Esophagus squamous epithelium (tissue), 5 donors: ENCODE measurements around the gene RHBDD1. TPM values are rescaled to one million over a fixed set of nuclear protein-coding genes. Genes with fewer than 3 reads are reported as not detected.

ENCODE experiments used
- DNase-seq: peaks from one replicate; lab custom pipeline; 2025; lab: John Stamatoyannopoulos, UW
- H3K27ac ChIP-seq, 4 donors: fragments of 200-600 bp; sonication (generic); one replicate each; pipeline ENCODE4 v1.5.1; 2016 to 2019; ENCODE audit warnings: mild to moderate bottlenecking in 1 of 4
- H3K27me3 ChIP-seq, 4 donors: fragments of 200-600 bp; sonication (generic); 1 replicate in 3 of 4; 2 replicates in 1 of 4; pipeline versions ENCODE4 v1.5.1 to v1.6.0; 2017 to 2021; ENCODE audit warnings: antibody characterized with exemption in 1 of 4
- H3K36me3 ChIP-seq, 3 donors: fragments of 200-600 bp; sonication (generic); one replicate each; pipeline ENCODE4 v1.5.1; 2016 to 2019
- H3K4me1 ChIP-seq, 3 donors: fragments of 200-600 bp; sonication (generic); one replicate each; pipeline ENCODE4 v1.5.1; 2017 to 2019
- H3K4me3 ChIP-seq, 4 donors: fragments of 200-600 bp; sonication (generic); 1 replicate in 3 of 4; 2 replicates in 1 of 4; pipeline ENCODE4 v1.5.1; 2016 to 2019; ENCODE audit warnings: mild to moderate bottlenecking in 2 of 4, moderate library complexity in 1 of 4
- H3K9me3 ChIP-seq, 3 donors: fragments of 200-600 bp; sonication (generic); one replicate each; pipeline ENCODE4 v1.5.1; 2016 to 2019
- POLR2A ChIP-seq, 4 donors: fragments of 450-650 bp; IDR thresholded peaks; one replicate each; pipeline ENCODE4 v1.6.1; 2017; ENCODE audit warnings: antibody characterized with exemption in 4 of 4, mild to moderate bottlenecking in 4 of 4, moderate library complexity in 3 of 4
- WGBS, 2 donors: methylation state at CpG; one replicate each; pipeline ENCODE4 v1.1.5; 2018; 5-methylcytosine and 5-hydroxymethylcytosine counted together
- intact Hi-C: fragments of 100-400 bp; cut with DNase I; formaldehyde crosslinking; loops from one replicate; pipeline ENCODE4 v1.15.0; 2022
- total RNA-seq, 4 donors: library from RNA; depleted of rRNA; stranded (reverse); fragments of >200 nt; gene quantifications; one replicate each; pipeline ENCODE4 v1.1.0, GENCODE V29; 2016
- TF ChIP-seq, protein P1 (sequence below), 6 experiments: fragments of 450-650 bp in 4 of 6; fragments of 200-600 bp in 2 of 6; sonication (generic) in 2 of 6; IDR thresholded peaks; one replicate each; pipeline ENCODE4 v1.5.1; 2016 to 2019; ENCODE audit warnings: antibody characterized with exemption in 6 of 6, mild to moderate bottlenecking in 4 of 6, moderate library complexity in 4 of 6
- donor health status: DM: yes; HTN: yes; CAD: no.

The RHBDD1 gene
- total RNA-seq, 4 donors from 2014 or later, result 6.8 to 14.4 (median 10.3) TPM

DNA sequence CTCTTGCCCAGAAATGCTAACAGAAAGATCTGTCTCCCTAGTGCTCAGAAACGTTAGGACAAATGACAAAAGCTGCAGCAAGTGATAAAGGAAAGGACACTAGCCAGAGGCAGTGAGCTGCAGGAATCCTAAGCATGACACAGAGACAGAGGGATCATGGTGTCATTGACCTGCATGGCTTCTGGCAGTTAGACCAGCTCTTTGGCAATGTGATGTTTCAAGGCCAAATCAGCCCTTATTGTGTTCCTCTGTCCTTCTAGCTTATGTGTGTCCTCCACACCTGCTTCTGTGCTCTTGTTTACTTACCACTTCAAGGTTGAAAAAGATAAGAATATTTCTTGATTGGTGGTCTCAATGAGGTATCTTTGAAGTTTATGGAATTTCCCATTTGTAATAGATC lies 120.8 kb downstream of the RHBDD1 start:
- Histone ChIP-seq H3K36me3 (no peaks in the 10 kb centered on the region), H3K9me3 (no peaks in the 10 kb centered on the region), H3K27me3 (no peaks in the 10 kb centered on the region), H3K27ac (no peak overlapping the region), H3K4me3 (no peak overlapping the region), H3K4me1 (no peaks in the 10 kb centered on the region)
- TF ChIP-seq, protein P1, sequence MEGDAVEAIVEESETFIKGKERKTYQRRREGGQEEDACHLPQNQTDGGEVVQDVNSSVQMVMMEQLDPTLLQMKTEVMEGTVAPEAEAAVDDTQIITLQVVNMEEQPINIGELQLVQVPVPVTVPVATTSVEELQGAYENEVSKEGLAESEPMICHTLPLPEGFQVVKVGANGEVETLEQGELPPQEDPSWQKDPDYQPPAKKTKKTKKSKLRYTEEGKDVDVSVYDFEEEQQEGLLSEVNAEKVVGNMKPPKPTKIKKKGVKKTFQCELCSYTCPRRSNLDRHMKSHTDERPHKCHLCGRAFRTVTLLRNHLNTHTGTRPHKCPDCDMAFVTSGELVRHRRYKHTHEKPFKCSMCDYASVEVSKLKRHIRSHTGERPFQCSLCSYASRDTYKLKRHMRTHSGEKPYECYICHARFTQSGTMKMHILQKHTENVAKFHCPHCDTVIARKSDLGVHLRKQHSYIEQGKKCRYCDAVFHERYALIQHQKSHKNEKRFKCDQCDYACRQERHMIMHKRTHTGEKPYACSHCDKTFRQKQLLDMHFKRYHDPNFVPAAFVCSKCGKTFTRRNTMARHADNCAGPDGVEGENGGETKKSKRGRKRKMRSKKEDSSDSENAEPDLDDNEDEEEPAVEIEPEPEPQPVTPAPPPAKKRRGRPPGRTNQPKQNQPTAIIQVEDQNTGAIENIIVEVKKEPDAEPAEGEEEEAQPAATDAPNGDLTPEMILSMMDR (IDR thresholded peaks at IDR 0.05), result no peak
- TF ChIP-seq POLR2A (IDR thresholded peaks at IDR 0.05), result no peak
- intact Hi-C loops, result no loop called here
- no peak for DNase-seq
- 50 to 67% methylated on average over 1 of the region's 1 CpG for WGBS, 2 donors

DNA sequence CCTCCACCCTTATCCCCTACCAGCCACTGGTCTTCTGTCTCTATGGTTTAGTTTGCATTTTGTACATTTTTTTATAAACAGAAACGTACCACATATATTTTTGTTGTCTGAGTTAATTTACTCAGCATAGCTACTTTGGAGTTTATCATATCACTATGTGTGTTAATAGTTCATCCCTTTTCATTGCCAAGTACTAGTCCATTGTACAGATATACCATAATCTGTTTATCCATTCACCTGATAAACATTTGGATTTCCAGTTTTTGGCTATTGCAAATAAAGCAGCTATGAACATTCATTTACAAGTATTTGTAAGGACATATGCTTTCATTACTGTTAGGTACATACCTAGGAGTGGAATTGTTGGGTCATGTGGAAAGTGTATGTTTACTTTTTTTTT lies 123.6 kb downstream of the RHBDD1 start:
- intact Hi-C loops, result no loop called here
- Histone ChIP-seq H3K4me3 (no peak overlapping the region), H3K36me3 (no peaks in the 10 kb centered on the region), H3K27ac (no peak overlapping the region), H3K4me1 (no peaks in the 10 kb centered on the region), H3K27me3 (no peaks in the 10 kb centered on the region), H3K9me3 (no peaks in the 10 kb centered on the region)
- WGBS, 2 donors, result 77 to 90% methylated on average over 1 of the region's 1 CpG
- no peak for TF ChIP-seq POLR2A (IDR thresholded peaks at IDR 0.05)
- TF ChIP-seq, protein P1 (IDR thresholded peaks at IDR 0.05), result no peak
- no peak for DNase-seq

DNA sequence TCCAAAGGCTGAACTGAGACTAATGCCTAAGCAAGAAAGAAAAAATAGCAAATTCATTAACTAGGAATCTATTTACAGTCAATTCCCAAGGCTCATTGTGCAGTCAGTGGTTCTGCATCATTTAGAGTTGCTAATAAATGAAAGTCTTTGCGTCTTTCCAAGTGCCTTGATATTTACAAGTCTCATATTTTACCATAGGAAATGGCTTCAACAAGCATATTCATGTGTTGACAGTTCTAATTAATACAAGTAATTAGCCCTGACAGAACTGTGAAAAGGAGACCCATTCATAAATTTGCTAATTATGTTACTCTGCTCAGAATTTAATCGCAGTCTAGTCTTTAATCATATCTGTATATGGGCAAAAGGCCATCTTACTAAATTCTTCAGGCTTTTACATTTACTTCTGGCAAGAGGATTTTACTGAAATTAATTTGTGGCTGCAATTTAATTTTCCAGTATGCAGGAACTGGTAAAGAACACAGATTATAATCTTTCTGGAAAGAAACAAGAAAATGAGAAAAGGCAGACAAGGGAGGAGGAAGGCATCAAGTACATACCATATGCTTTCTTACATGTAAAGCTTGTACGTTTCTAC lies 126.4 kb downstream of the RHBDD1 start:
- DNase-seq, result no peak
- no peaks in the 10 kb centered on the region for H3K36me3 ChIP-seq
- H3K27ac ChIP-seq, result no peak overlapping the region
- no peak overlapping the region for H3K4me3 ChIP-seq
- H3K9me3 ChIP-seq, result no peaks in the 10 kb centered on the region
- no peaks in the 10 kb centered on the region for H3K4me1 ChIP-seq
- no peak for TF ChIP-seq POLR2A (IDR thresholded peaks at IDR 0.05)
- TF ChIP-seq, protein P1 (IDR thresholded peaks at IDR 0.05), result no peak
- intact Hi-C loops, result no loop called here
- WGBS, 2 donors, result 86 to 91% methylated on average over 3 of the region's 3 CpGs
- no peaks in the 10 kb centered on the region for H3K27me3 ChIP-seq

DNA sequence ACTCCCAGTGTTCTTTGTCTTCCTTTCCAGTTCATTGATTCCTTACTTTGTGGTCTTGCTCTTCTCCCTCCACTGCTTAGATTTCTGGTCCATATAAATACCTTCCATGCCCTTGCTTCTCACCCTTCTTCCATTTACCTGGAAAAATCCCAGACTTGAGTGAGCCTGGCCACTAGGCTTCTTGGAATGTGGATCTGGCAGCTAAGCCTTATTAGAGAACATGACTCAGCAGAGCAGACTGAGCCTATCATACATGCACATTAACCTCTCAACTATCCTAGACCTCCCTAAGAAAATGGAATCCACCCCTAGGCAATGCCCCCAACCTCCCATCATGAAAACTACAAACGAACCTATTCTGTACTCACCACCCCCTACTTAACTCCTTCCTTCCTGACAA lies 127.7 kb downstream of the RHBDD1 start:
- no peaks in the 10 kb centered on the region for H3K36me3 ChIP-seq
- no peak for DNase-seq
- WGBS, 2 donors, result 18 to 26% methylated on average over 1 of the region's 1 CpG
- H3K27ac ChIP-seq, result no peak overlapping the region
- no peak overlapping the region for H3K4me3 ChIP-seq
- no peaks in the 10 kb centered on the region for H3K27me3 ChIP-seq
- no peaks in the 10 kb centered on the region for H3K9me3 ChIP-seq
- intact Hi-C loops, result no loop called here
- H3K4me1 ChIP-seq, result no peaks in the 10 kb centered on the region
- TF ChIP-seq, protein P1 (IDR thresholded peaks at IDR 0.05), result no peak
- no peak for TF ChIP-seq POLR2A (IDR thresholded peaks at IDR 0.05)

DNA sequence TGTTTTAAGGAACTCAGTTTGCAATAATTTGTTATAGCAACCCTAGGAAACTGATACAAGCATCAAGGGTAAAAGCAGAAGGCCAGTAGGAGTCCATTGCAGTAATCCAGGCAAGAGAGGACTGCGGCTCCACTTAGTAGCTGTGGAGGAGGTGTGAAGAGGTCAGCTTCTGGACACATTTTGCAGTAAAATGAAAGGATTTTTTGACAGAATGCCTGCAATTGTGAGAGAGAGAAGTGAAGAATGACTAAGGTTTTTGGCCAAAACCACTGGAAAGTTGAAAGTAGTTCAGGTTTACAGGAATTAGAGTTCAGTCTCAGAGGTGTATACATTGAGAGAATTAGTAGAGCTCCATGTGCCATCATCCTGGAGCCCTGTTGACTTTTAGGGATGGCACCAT lies 129.5 kb downstream of the RHBDD1 start:
- intact Hi-C loops, result no loop called here
- Histone ChIP-seq H3K9me3 (no peaks in the 10 kb centered on the region), H3K27ac (no peak overlapping the region), H3K4me3 (no peak overlapping the region), H3K4me1 (no peaks in the 10 kb centered on the region), H3K27me3 (no peaks in the 10 kb centered on the region), H3K36me3 (no peaks in the 10 kb centered on the region)
- TF ChIP-seq, protein P1 (IDR thresholded peaks at IDR 0.05), result no peak
- no peak for TF ChIP-seq POLR2A (IDR thresholded peaks at IDR 0.05)
- WGBS, 2 donors, result 100% methylated on average over 1 of the region's 1 CpG
- DNase-seq, result no peak
